ENCODE measurements around the gene PLA2G6. TPM values are rescaled to one million over a fixed set of nuclear protein-coding genes. Genes with fewer than 3 reads are reported as not detected.
"Not testable (repeated sequence)": the region's sequence is repeated elsewhere in the genome, so short reads cannot be mapped to it uniquely, and the experiment has no call there.

Gene PLA2G6
- total and polyA plus RNA-seq, 12 donors = 6.9 to 324 (median 72.6) TPM

DNA sequence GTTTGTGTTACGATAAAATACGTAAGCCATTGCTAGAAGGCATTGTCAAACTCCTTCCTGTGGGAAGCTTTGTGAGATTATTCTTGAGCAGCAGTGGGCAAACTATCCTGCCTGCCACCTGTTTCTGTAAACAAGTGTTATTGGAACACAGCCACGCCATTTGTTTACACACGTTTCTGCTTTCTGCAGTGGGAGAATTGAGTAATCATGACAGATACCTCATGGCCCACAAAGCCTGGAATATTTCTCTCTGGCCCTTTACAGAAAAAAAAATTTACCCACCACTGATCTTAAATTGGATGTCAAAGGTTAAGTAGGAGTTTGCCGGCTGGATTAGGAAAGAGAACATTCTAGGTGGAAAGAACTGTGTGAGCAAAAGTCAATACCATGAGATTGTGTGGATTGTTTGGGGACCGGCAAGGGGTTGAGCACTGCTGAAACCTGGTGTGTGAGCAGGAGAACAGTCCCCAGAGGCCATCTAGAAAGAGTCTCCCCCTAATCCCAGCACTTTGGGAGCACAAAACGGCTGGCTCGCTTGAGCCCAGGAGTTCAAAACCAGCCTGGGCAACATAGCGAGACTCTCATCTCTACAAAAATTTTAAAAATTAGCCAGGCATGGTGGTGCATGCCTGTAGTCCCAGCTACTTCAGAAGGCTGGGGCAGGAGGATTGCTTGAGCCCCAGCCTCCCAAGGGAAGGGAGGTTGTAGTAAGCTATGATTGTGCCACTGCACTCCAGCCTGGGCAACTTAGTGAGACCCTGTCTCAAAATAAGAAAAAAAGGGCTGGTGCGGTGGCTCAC lies 6.0 kb upstream of the PLA2G6 start:
- 71 to 76% (median 74%) methylated on average over 10 of the region's 10 CpGs for WGBS, 4 donors
- intact Hi-C loops (cut with DNase I) = no loop called here
- no peak for DNase-seq
- Histone ChIP-seq H3K27ac (no peak overlapping the region), H3K27me3 (no peaks in the 10 kb centered on the region), H3K9me3 (replicated peaks in 1 of 3) (no peaks in the 10 kb centered on the region), H3K36me3 (replicated peaks in 1 of 2) (no peaks in the 10 kb centered on the region), H3K4me3 (no peak overlapping the region), H3K4me1 (replicated peaks in 1 of 2) (no peaks in the 10 kb centered on the region)
- TF ChIP-seq, protein P1, sequence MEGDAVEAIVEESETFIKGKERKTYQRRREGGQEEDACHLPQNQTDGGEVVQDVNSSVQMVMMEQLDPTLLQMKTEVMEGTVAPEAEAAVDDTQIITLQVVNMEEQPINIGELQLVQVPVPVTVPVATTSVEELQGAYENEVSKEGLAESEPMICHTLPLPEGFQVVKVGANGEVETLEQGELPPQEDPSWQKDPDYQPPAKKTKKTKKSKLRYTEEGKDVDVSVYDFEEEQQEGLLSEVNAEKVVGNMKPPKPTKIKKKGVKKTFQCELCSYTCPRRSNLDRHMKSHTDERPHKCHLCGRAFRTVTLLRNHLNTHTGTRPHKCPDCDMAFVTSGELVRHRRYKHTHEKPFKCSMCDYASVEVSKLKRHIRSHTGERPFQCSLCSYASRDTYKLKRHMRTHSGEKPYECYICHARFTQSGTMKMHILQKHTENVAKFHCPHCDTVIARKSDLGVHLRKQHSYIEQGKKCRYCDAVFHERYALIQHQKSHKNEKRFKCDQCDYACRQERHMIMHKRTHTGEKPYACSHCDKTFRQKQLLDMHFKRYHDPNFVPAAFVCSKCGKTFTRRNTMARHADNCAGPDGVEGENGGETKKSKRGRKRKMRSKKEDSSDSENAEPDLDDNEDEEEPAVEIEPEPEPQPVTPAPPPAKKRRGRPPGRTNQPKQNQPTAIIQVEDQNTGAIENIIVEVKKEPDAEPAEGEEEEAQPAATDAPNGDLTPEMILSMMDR (IDR thresholded peaks at IDR 0.05) = no peak
- no peak for TF ChIP-seq POLR2A (IDR thresholded peaks at IDR 0.05)

DNA sequence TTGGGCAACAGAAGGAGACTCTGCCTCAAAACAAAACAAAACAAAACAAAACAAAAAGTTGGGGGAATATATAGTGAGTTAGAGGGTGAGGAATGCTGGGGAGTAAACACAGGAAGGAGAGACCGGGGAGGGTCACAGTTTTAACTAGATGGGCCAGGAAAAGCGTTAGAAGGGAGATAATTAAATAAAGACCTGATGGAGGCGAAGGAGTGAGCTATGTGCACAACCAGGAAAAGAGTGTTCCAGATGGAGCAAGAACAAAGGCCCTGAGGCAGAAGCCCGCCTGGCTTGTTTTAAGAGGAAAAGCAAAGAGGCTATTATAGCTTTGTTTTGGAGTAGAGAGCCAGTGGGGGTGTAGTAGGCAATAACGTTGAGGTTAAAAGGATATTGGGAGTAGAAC lies 4.8 kb upstream of the PLA2G6 start:
- 46 to 67% (median 65%) methylated on average over 5 of the region's 5 CpGs for WGBS, 4 donors
- no peaks in the 10 kb centered on the region for H3K36me3 ChIP-seq (replicated peaks in 1 of 2)
- intact Hi-C loops (cut with DNase I) = no loop called here
- H3K27ac ChIP-seq = no peak overlapping the region
- no peak overlapping the region for H3K4me3 ChIP-seq
- DNase-seq = no peak
- no peaks in the 10 kb centered on the region for H3K9me3 ChIP-seq (replicated peaks in 1 of 3)
- H3K4me1 ChIP-seq (replicated peaks in 1 of 2) = peaks cover 3% of the 10 kb centered on the region in 2 donors
- no peaks in the 10 kb centered on the region for H3K27me3 ChIP-seq
- no peak for TF ChIP-seq POLR2A (IDR thresholded peaks at IDR 0.05)
- TF ChIP-seq, protein P1 (IDR thresholded peaks at IDR 0.05) = no peak

DNA sequence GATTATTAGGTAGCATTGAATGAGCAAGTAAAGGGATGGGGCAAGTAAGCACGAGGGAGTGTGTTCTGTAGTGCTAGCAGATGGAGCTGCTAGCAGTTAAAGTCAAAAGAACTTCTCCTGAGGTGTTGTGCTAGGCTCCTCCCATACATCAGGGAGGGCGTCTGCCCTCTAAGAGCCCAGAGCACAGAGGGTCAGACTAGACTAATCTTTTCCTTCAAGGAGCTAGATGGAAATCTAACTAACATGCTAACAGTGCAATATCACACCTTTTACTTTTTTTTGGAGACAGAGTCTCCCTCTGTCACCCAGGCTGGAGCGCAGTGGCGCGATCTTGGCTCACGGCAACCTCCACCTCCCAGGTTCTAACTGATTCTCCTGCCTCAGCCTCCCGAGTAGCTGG lies 3.2 kb upstream of the PLA2G6 start:
- TF ChIP-seq, protein P1 (IDR thresholded peaks at IDR 0.05) = no peak
- TF ChIP-seq POLR2A (IDR thresholded peaks at IDR 0.05) = no peak
- no peak for DNase-seq
- Histone ChIP-seq H3K27ac (no peak overlapping the region), H3K36me3 (replicated peaks in 1 of 2) (no peaks in the 10 kb centered on the region), H3K4me1 (replicated peaks in 1 of 2) (peaks cover 15 to 16% of the 10 kb centered on the region in 2 donors), H3K9me3 (replicated peaks in 1 of 3) (no peaks in the 10 kb centered on the region), H3K27me3 (no peaks in the 10 kb centered on the region), H3K4me3 (no peak overlapping the region)
- WGBS, 4 donors = 68 to 78% (median 76%) methylated on average over 7 of the region's 7 CpGs
- intact Hi-C loops (cut with DNase I) = no loop called here

DNA sequence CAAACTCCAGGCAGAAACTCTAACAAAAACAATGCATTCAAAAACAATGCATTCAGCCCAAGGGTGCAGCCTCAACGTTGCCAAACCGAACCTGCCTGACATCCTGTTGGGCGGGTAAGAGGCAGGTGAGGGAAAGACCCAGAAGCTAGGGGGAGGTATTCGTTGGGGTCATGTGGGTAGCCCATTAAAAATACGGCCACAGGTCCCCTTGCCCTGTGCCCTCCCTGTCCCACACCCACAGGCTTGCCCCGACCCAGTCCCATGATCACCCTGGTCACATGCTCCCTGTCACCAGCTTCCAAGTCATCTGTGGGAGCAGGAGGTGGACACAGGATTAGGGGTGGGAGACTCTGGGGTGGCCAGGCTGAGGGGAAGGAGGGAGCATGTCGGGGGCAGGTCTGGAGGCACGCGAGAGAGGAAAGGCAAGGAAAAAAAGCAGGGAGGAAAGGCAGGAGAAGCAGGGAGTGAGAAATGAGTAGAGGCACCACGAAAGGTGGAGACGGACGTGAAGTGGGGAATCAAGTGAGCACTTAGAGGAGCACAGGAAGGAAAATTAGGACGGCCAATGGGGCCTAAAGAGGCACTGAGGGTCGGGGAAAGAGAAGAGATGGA lies 683 bp downstream of the PLA2G6 start:
- Histone ChIP-seq H3K27me3 (no peaks in the 10 kb centered on the region), H3K9me3 (replicated peaks in 1 of 3) (no peaks in the 10 kb centered on the region), H3K4me3 (peak overlapping the region; percentile 19 to 84 (median 55)), H3K36me3 (replicated peaks in 1 of 2) (no peaks in the 10 kb centered on the region), H3K4me1 (replicated peaks in 1 of 2) (peaks cover 24 to 29% of the 10 kb centered on the region in 2 donors), H3K27ac (peak overlapping the region; percentile 82 to 98 (median 93))
- WGBS, 4 donors = 11 to 22% (median 14%) methylated on average over 14 of the region's 14 CpGs
- TF ChIP-seq POLR2A (IDR thresholded peaks at IDR 0.05) = peak in 1 of 2 donors; percentile 48
- TF ChIP-seq, protein P1 (IDR thresholded peaks at IDR 0.05) = no peak
- intact Hi-C loops (cut with DNase I) = no loop called here
- peak in 6 of 7 donors; percentile 65 to 81 (median 70) for DNase-seq

DNA sequence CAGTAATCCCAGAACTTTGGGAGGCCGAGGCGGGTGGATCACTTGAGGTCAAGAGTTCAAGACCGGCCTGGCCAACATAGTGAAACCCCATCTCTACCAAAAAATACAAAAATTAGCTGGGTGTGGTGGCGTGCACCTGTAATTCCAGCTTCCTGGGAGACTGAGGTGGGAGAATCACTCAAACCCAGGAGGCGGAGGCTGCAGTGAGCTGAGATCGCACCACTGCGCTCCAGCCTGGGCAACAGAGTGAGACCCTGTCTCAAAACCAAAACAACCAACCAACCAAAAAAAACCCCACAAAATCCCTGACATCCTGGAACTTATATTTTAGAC lies 3.1 kb downstream of the PLA2G6 start:
- H3K4me1 ChIP-seq (replicated peaks in 1 of 2) = peaks cover 24 to 29% of the 10 kb centered on the region in 2 donors
- H3K27me3 ChIP-seq; DNase-seq; H3K36me3 ChIP-seq (replicated peaks in 1 of 2); H3K9me3 ChIP-seq (replicated peaks in 1 of 3); H3K4me3 ChIP-seq; intact Hi-C loops (cut with DNase I): not testable (repeated sequence)
- H3K27ac ChIP-seq = peak overlapping the region; percentile 8 to 93 (median 89)
- 92 to 98% (median 95%) methylated on average over 7 of the region's 7 CpGs for WGBS, 4 donors

Measured in adrenal gland (tissue), 12 donors.